ENCODE data around the gene MLKL.

MLKL gene

GRCh38 chr16:74738113-74738541 is 37.5 kb upstream of the MLKL start:
- no peak for DNase-seq (ENCODE audit: low spot score)
- Mint-ChIP-seq H3K36me3 (ENCODE audit: low read depth) (no peaks in the 10 kb centered on the region), H3K27me3 (ENCODE audit: low read depth) (no peaks in the 10 kb centered on the region), H3K27ac (no peak overlapping the region), H3K9me3 (no peaks in the 10 kb centered on the region), H3K4me1 (ENCODE audit: low read depth) (peaks cover 2% of the 10 kb centered on the region), H3K4me3 (no peak overlapping the region)

GRCh38 chr16:74737521-74737920 is 36.9 kb upstream of the MLKL start:
- no peak for DNase-seq (ENCODE audit: low spot score)
- H3K4me3 Mint-ChIP-seq: no peak overlapping the region
- H3K4me1 Mint-ChIP-seq (ENCODE audit: low read depth): peaks cover 2% of the 10 kb centered on the region
- no peak overlapping the region for H3K27ac Mint-ChIP-seq
- no peaks in the 10 kb centered on the region for H3K27me3 Mint-ChIP-seq (ENCODE audit: low read depth)
- no peaks in the 10 kb centered on the region for H3K9me3 Mint-ChIP-seq
- H3K36me3 Mint-ChIP-seq (ENCODE audit: low read depth): no peaks in the 10 kb centered on the region

GRCh38 chr16:74736531-74737157 is 36.0 kb upstream of the MLKL start:
- Mint-ChIP-seq H3K9me3 (no peaks in the 10 kb centered on the region), H3K27me3 (ENCODE audit: low read depth) (no peaks in the 10 kb centered on the region), H3K4me3 (no peak overlapping the region), H3K27ac (no peak overlapping the region), H3K4me1 (ENCODE audit: low read depth) (no peaks in the 10 kb centered on the region), H3K36me3 (ENCODE audit: low read depth) (no peaks in the 10 kb centered on the region)
- no peak for DNase-seq (ENCODE audit: low spot score)

- H3K27me3 Mint-ChIP-seq (ENCODE audit: low read depth): no peaks in the 10 kb centered on the region
- no peaks in the 10 kb centered on the region for H3K4me1 Mint-ChIP-seq (ENCODE audit: low read depth)
- no peak overlapping the region for H3K27ac Mint-ChIP-seq
Measured at GRCh38 chr16:74735554-74735953, 34.9 kb upstream of the MLKL start.

GRCh38 chr16:74735162-74735452 is 34.4 kb upstream of the MLKL start:
- DNase-seq (ENCODE audit: low spot score): no peak
- no peaks in the 10 kb centered on the region for H3K36me3 Mint-ChIP-seq (ENCODE audit: low read depth)
- no peak overlapping the region for H3K4me3 Mint-ChIP-seq
- H3K27me3 Mint-ChIP-seq (ENCODE audit: low read depth): no peaks in the 10 kb centered on the region
- H3K27ac Mint-ChIP-seq: no peak overlapping the region
- H3K4me1 Mint-ChIP-seq (ENCODE audit: low read depth): no peaks in the 10 kb centered on the region
- no peaks in the 10 kb centered on the region for H3K9me3 Mint-ChIP-seq

More at GRCh38 chr16:74735554-74735953, 34.9 kb upstream of the MLKL start:
- no peak for DNase-seq (ENCODE audit: low spot score)
- H3K4me3 Mint-ChIP-seq: no peak overlapping the region
- no peaks in the 10 kb centered on the region for H3K36me3 Mint-ChIP-seq (ENCODE audit: low read depth)
- H3K9me3 Mint-ChIP-seq: no peaks in the 10 kb centered on the region

GRCh38 chr16:74734361-74735161 is 33.9 kb upstream of the MLKL start:
- no peaks in the 10 kb centered on the region for H3K36me3 Mint-ChIP-seq (ENCODE audit: low read depth)

GRCh38 chr16:74732707-74733350 is 32.2 kb upstream of the MLKL start:
- Mint-ChIP-seq H3K27ac (no peak overlapping the region), H3K4me1 (ENCODE audit: low read depth) (no peaks in the 10 kb centered on the region), H3K9me3 (no peaks in the 10 kb centered on the region), H3K36me3 (ENCODE audit: low read depth) (no peaks in the 10 kb centered on the region), H3K27me3 (ENCODE audit: low read depth) (no peaks in the 10 kb centered on the region), H3K4me3 (no peak overlapping the region)
- DNase-seq (ENCODE audit: low spot score): no peak

More at GRCh38 chr16:74734361-74735161, 33.9 kb upstream of the MLKL start:
- Mint-ChIP-seq H3K27me3 (ENCODE audit: low read depth) (no peaks in the 10 kb centered on the region), H3K4me3 (no peak overlapping the region), H3K27ac (no peak overlapping the region), H3K9me3 (no peaks in the 10 kb centered on the region), H3K4me1 (ENCODE audit: low read depth) (no peaks in the 10 kb centered on the region)
- no peak for DNase-seq (ENCODE audit: low spot score)

GRCh38 chr16:74731853-74732477 is 31.3 kb upstream of the MLKL start:
- H3K36me3 Mint-ChIP-seq (ENCODE audit: low read depth): no peaks in the 10 kb centered on the region
- peaks cover 4% of the 10 kb centered on the region for H3K9me3 Mint-ChIP-seq
- no peak overlapping the region for H3K27ac Mint-ChIP-seq
- DNase-seq (ENCODE audit: low spot score): no peak
- H3K4me1 Mint-ChIP-seq (ENCODE audit: low read depth): no peaks in the 10 kb centered on the region
- no peaks in the 10 kb centered on the region for H3K27me3 Mint-ChIP-seq (ENCODE audit: low read depth)
- H3K4me3 Mint-ChIP-seq: no peak overlapping the region

GRCh38 chr16:74729783-74730683 is 29.4 kb upstream of the MLKL start:
- DNase-seq (ENCODE audit: low spot score): no peak
- Mint-ChIP-seq H3K27ac (no peak overlapping the region), H3K4me1 (ENCODE audit: low read depth) (no peaks in the 10 kb centered on the region), H3K36me3 (ENCODE audit: low read depth) (no peaks in the 10 kb centered on the region), H3K27me3 (ENCODE audit: low read depth) (no peaks in the 10 kb centered on the region), H3K9me3 (peaks cover 10% of the 10 kb centered on the region), H3K4me3 (no peak overlapping the region)

GRCh38 chr16:74727903-74728302 is 27.2 kb upstream of the MLKL start:
- DNase-seq (ENCODE audit: low spot score): no peak
- Mint-ChIP-seq H3K36me3 (ENCODE audit: low read depth) (no peaks in the 10 kb centered on the region), H3K4me3 (no peak overlapping the region), H3K4me1 (ENCODE audit: low read depth) (no peaks in the 10 kb centered on the region), H3K9me3 (peaks cover 10% of the 10 kb centered on the region), H3K27me3 (ENCODE audit: low read depth) (no peaks in the 10 kb centered on the region), H3K27ac (no peak overlapping the region)

- Mint-ChIP-seq H3K27ac (no peak overlapping the region), H3K9me3 (peaks cover 10% of the 10 kb centered on the region), H3K36me3 (ENCODE audit: low read depth) (no peaks in the 10 kb centered on the region), H3K4me1 (ENCODE audit: low read depth) (no peaks in the 10 kb centered on the region), H3K27me3 (ENCODE audit: low read depth) (no peaks in the 10 kb centered on the region), H3K4me3 (no peak overlapping the region)
- no peak for DNase-seq (ENCODE audit: low spot score)
Measured at GRCh38 chr16:74726716-74727115, 26.1 kb upstream of the MLKL start.

GRCh38 chr16:74725651-74726455 is 25.2 kb upstream of the MLKL start:
- H3K4me1 Mint-ChIP-seq (ENCODE audit: low read depth): no peaks in the 10 kb centered on the region
- peaks cover 10% of the 10 kb centered on the region for H3K9me3 Mint-ChIP-seq
- no peak overlapping the region for H3K27ac Mint-ChIP-seq
- no peak overlapping the region for H3K4me3 Mint-ChIP-seq
- no peaks in the 10 kb centered on the region for H3K27me3 Mint-ChIP-seq (ENCODE audit: low read depth)
- DNase-seq (ENCODE audit: low spot score): no peak
- H3K36me3 Mint-ChIP-seq (ENCODE audit: low read depth): no peaks in the 10 kb centered on the region

Data from T-helper 2 cell treated with Interferon-gamma antibody and Interleukin-4, amounts not matched to agents 5 μg/mL and 100 μg/mL, for 36 hours (primary cell).